NT2/D1 (cell line): Measurements from ENCODE around the gene SSU72.

ENCODE experiments used
- SUZ12 ChIP-seq: IDR thresholded peaks from 2 replicates; pipeline ENCODE4 v1.6.1; 2011; ENCODE audit not compliant: insufficient read length, insufficient read depth; ENCODE audit errors: extremely low read depth
- YY1 ChIP-seq: IDR thresholded peaks from 2 replicates; pipeline ENCODE4 v1.6.1; 2011; ENCODE audit not compliant: insufficient read length, insufficient read depth
- ZNF274 ChIP-seq: IDR thresholded peaks from 2 replicates; pipeline ENCODE4 v1.6.1; 2011; ENCODE audit warnings: mild to moderate bottlenecking, low read depth, low read length

GRCh38 chr1:1536019-1536937 is 38.4 kb downstream of the SSU72 start:
- TF ChIP-seq ZNF274 (no peak), SUZ12 (no peak), YY1 (no peak)
